GM12873 (cell line): ENCODE results near the gene MAP7D1.

Source experiments
- CTCF ChIP-seq: IDR thresholded peaks from 2 replicates; pipeline ENCODE4 v1.5.1; 2012; ENCODE audit warnings: low read depth, mild to moderate bottlenecking, moderate library complexity, low read length, control low read depth; ENCODE audit not compliant: insufficient read depth; ENCODE audit errors: missing control alignments

Gene MAP7D1

GRCh38 chr1:36154765-36155407 is 1.1 kb upstream of the MAP7D1 start:
- TF ChIP-seq CTCF, result no peak

GRCh38 chr1:36156329-36157114 is 562 bp downstream of the MAP7D1 start:
- no peak for TF ChIP-seq CTCF

GRCh38 chr1:36157115-36157903 is 1.3 kb downstream of the MAP7D1 start:
- TF ChIP-seq CTCF, result no peak

- TF ChIP-seq CTCF, result no peak
Measured at GRCh38 chr1:36157973-36158826, 2.2 kb downstream of the MAP7D1 start.

GRCh38 chr1:36159614-36160387 is 3.8 kb downstream of the MAP7D1 start:
- no peak for TF ChIP-seq CTCF

- no peak for TF ChIP-seq CTCF
Measured at GRCh38 chr1:36160388-36160948, 4.5 kb downstream of the MAP7D1 start.
